GM12878 (cell line): ENCODE results near the gene MAP3K5. TPM values are rescaled to one million over a fixed set of nuclear protein-coding genes. Genes with fewer than 3 reads are reported as not detected.

Experiments
- E4F1 ChIP-seq: fragments of 450-650 bp; IDR thresholded peaks from 2 replicates; pipeline ENCODE4 v1.6.1; 2018; ENCODE audit warnings: borderline replicate concordance, mild to moderate bottlenecking; ENCODE audit not compliant: partially characterized antibody
- IRF5 ChIP-seq: fragments of 450-650 bp; IDR thresholded peaks from 2 replicates; pipeline ENCODE4 v1.6.1; 2017; ENCODE audit warnings: borderline replicate concordance
- NFYB ChIP-seq: IDR thresholded peaks from 2 replicates; pipeline ENCODE4 v1.6.1; 2011; ENCODE audit warnings: low read depth, mild to moderate bottlenecking, low read length, improper control_type of control experiment, moderate library complexity; ENCODE audit not compliant: insufficient read depth
- NKRF ChIP-seq: fragments of 450-650 bp; conservative IDR thresholded peaks from 2 replicates; pipeline ENCODE4 v1.6.1; 2017; ENCODE audit warnings: mild to moderate bottlenecking, moderate library complexity
- SMAD1 ChIP-seq: fragments of 450-650 bp; IDR thresholded peaks from 2 replicates; pipeline ENCODE4 v1.6.1; 2018; ENCODE audit warnings: mild to moderate bottlenecking, low read depth; ENCODE audit not compliant: partially characterized antibody
- ZNF207 ChIP-seq: fragments of 450-650 bp; IDR thresholded peaks from 2 replicates; pipeline ENCODE4 v1.6.1; 2014; ENCODE audit warnings: antibody characterized with exemption, mild to moderate bottlenecking, borderline replicate concordance
- ZNF274 ChIP-seq: IDR thresholded peaks from one replicate; pipeline ENCODE4 v1.8.0; 2011; ENCODE audit not compliant: insufficient read length, insufficient read depth
- polyA plus RNA-seq, 11 experiments: library from polyadenylated mRNA; depleted of rRNA in 4 of 11; unstranded in 6 of 11; stranded (reverse) in 5 of 11; fragments of >200 nt; fragmentation: Nextera tagmentation in 4 of 11; fragmentation: Illumina TruSeq in 1 of 11; extraction: Ambion mirVana in 4 of 11; extraction: Trizol in 1 of 11; gene quantifications; 1 replicate in 1 of 11; 2 replicates in 10 of 11; pipeline versions ENCODE4 v1.2.1 to v1.2.3, GENCODE V29; 2011 to 2016; ENCODE audit warnings: inconsistent platforms in 2 of 11, missing spikeins in 2 of 11, low read depth in 1 of 11
- total RNA-seq, 4 experiments: library from RNA; depleted of rRNA in 3 of 4; stranded (reverse); fragments of >200 nt in 3 of 4; fragmentation: Illumina TruSeq in 1 of 4; extraction: Trizol in 1 of 4; gene quantifications; 2 replicates each; pipeline versions ENCODE4 v1.2.1 to v1.2.3, GENCODE V29; 2013 to 2021

MAP3K5 gene
- total and polyA plus RNA-seq, 10 of the 15 experiments (the other 5 are each of a cell fraction or from before 2014, with no cell fraction given), result 5.4 to 34.3 (median 26.4) TPM

GRCh38 chr6:136685540-136686108 is 106.7 kb downstream of the MAP3K5 start (continued):
- TF ChIP-seq NKRF (no peak), ZNF274 (no peak), NFYB (no peak), E4F1 (no peak), ZNF207 (no peak), SMAD1 (no peak), IRF5 (no peak)
